ENCODE results near the gene RAD52. TPM values are rescaled to one million over a fixed set of nuclear protein-coding genes. Genes with fewer than 3 reads are reported as not detected.

The RAD52 gene
- total RNA-seq, 2 experiments from 2014 or later, result 30.3 to 30.8 TPM

DNA sequence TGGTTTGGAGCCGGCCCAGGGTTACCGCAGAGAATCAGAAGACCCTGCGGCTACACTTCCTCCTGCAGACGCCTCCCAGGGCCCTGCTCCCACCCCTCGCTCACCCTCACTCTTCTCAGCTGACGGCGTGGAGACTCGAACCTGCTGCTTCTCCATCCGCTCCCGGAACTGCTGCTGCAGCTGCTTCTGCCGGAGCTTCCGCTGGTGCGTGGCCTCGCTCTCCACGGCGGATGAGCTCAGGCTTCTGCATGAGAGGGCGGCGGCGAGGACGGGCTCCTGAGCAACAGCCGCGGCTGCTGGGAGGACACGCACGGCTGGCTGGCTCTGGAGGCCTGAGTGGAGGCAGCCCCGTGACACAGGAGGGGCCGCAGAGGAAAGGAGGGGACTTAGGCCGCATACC, 33.3 kb downstream of the RAD52 start:
- H3K4me3 ChIP-seq (ENCODE audit: low read depth, low read length, poor library complexity, severe bottlenecking), result no peak overlapping the region
- BruUV-seq (replicated peaks), result no TSS peak
- intact Hi-C loops (cut with micrococcal nuclease; ENCODE audit: unreplicated experiment), result no loop called here
- no peak overlapping the region for H2AFZ ChIP-seq (ENCODE audit: low read length)
- H3K79me2 ChIP-seq (ENCODE audit: insufficient read depth, low read depth, low read length), result no peaks in the 10 kb centered on the region
- H3K4me2 ChIP-seq (ENCODE audit: low read length), result no peak overlapping the region
- no peaks in the 10 kb centered on the region for H4K20me1 ChIP-seq (ENCODE audit: insufficient read depth, low read length)
- TF ChIP-seq EZH2phosphoT487 (IDR thresholded peaks at IDR 0.05; ENCODE audit: borderline replicate concordance, low read depth, low read length) (no peak), CTCF (conservative IDR thresholded peaks at IDR 0.05; ENCODE audit: low read length) (no peak)
- H3K27ac ChIP-seq (ENCODE audit: low read depth, low read length, poor library complexity, severe bottlenecking), result no peak overlapping the region
- ChIA-PET CTCF (ENCODE audit: unreplicated experiment) (no interaction called here), POLR2A (no interaction called here)
- peaks cover 8% of the 10 kb centered on the region for H3K4me1 ChIP-seq (ENCODE audit: insufficient read depth, low read length, poor library complexity, severe bottlenecking)
- peaks cover 96% of the 10 kb centered on the region for H3K36me3 ChIP-seq (ENCODE audit: insufficient read depth, low read length)
- no peaks in the 10 kb centered on the region for H3K9me3 ChIP-seq (ENCODE audit: low read length)
- no peaks in the 10 kb centered on the region for H3K9me2 ChIP-seq (ENCODE audit: insufficient read depth, low read length)
- DNase-seq (ENCODE audit: low spot score), result no peak

GRCh38 chr12:915090-915489, 34.4 kb downstream of the RAD52 start:
- POLR2A ChIA-PET, result interaction anchor here (0.6 to 0.7 kb wide), 2 partner anchors 45 to 59 kb away, joined by 3 to 4 read pairs; no protein-coding TSS in a partner anchor
- Histone ChIP-seq H3K4me1 (ENCODE audit: insufficient read depth, low read length, poor library complexity, severe bottlenecking) (peaks cover 8% of the 10 kb centered on the region), H3K4me3 (ENCODE audit: low read depth, low read length, poor library complexity, severe bottlenecking) (no peak overlapping the region), H3K4me2 (ENCODE audit: low read length) (no peak overlapping the region), H4K20me1 (ENCODE audit: insufficient read depth, low read length) (no peaks in the 10 kb centered on the region), H3K27ac (ENCODE audit: low read depth, low read length, poor library complexity, severe bottlenecking) (peak overlapping the region; percentile 15), H3K79me2 (ENCODE audit: insufficient read depth, low read depth, low read length) (no peaks in the 10 kb centered on the region), H3K9me3 (ENCODE audit: low read length) (no peaks in the 10 kb centered on the region), H3K9me2 (ENCODE audit: insufficient read depth, low read length) (no peaks in the 10 kb centered on the region), H2AFZ (ENCODE audit: low read length) (no peak overlapping the region), H3K36me3 (ENCODE audit: insufficient read depth, low read length) (peaks cover 97% of the 10 kb centered on the region)
- BruUV-seq (replicated peaks), result no TSS peak
- peak; percentile 38 for DNase-seq (ENCODE audit: low spot score)
- TF ChIP-seq CTCF (conservative IDR thresholded peaks at IDR 0.05; ENCODE audit: low read length) (no peak), EZH2phosphoT487 (IDR thresholded peaks at IDR 0.05; ENCODE audit: borderline replicate concordance, low read depth, low read length) (no peak)
- intact Hi-C loops (cut with micrococcal nuclease; ENCODE audit: unreplicated experiment), result no loop called here
- CTCF ChIA-PET (ENCODE audit: unreplicated experiment), result no interaction called here

DNA sequence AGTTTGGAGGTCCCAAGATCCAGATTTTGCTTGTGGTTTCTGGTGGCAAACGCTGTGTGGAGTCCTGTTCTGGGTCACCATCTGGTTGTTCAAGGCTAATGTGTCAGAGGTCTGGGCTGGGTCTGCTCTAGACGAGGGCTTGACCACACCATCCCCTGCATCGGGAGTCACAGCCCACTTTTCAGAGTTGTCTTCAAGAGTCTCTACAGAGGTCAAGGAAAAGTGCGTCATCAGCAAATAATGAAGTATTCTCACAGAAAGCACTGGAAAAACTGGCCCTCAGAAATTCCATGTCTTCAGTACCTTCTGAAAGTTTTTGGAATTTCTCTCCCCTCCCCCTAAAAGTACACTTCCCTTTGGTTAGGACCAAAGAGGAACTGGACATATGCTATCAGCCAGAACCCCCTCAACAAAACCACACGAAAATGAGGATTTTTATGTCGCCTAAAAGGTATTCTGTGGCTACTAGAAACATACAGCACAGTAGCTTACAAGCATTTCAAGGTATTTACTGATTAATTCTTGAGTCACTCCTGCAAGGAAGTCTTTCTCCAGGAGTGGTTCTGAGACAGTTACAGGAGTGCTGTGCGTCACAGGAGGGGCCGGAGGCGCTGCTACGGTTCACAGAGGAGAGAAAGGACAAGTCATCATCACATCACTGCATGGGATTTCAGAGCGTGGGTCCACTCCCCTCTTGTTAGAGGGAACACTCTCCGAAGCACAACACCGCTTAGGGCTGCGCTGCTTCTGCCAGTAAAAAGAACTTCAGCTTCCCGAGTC, 35.4 kb downstream of the RAD52 start:
- Histone ChIP-seq H2AFZ (ENCODE audit: low read length) (no peak overlapping the region), H3K4me2 (ENCODE audit: low read length) (no peak overlapping the region), H3K36me3 (ENCODE audit: insufficient read depth, low read length) (peaks cover 98% of the 10 kb centered on the region), H3K79me2 (ENCODE audit: insufficient read depth, low read depth, low read length) (no peaks in the 10 kb centered on the region), H3K9me3 (ENCODE audit: low read length) (no peaks in the 10 kb centered on the region), H3K27ac (ENCODE audit: low read depth, low read length, poor library complexity, severe bottlenecking) (no peak overlapping the region), H3K4me1 (ENCODE audit: insufficient read depth, low read length, poor library complexity, severe bottlenecking) (peaks cover 8% of the 10 kb centered on the region), H3K4me3 (ENCODE audit: low read depth, low read length, poor library complexity, severe bottlenecking) (no peak overlapping the region), H4K20me1 (ENCODE audit: insufficient read depth, low read length) (no peaks in the 10 kb centered on the region), H3K9me2 (ENCODE audit: insufficient read depth, low read length) (no peaks in the 10 kb centered on the region)
- ChIA-PET CTCF (ENCODE audit: unreplicated experiment) (no interaction called here), POLR2A (no interaction called here)
- BruUV-seq (replicated peaks), result no TSS peak
- DNase-seq (ENCODE audit: low spot score), result no peak
- no peak for TF ChIP-seq CTCF (conservative IDR thresholded peaks at IDR 0.05; ENCODE audit: low read length)
- TF ChIP-seq EZH2phosphoT487 (IDR thresholded peaks at IDR 0.05; ENCODE audit: borderline replicate concordance, low read depth, low read length), result no peak
- intact Hi-C loops (cut with micrococcal nuclease; ENCODE audit: unreplicated experiment), result no loop called here

All from OCI-LY7 (cell line).